Activated CD4-positive, alpha-beta T cell treated with anti-CD3 and anti-CD28 coated beads, Interleukin-2, Interleukin-6, amounts not matched to agents 100 ng/mL and 50 ng/mL, durations not matched to agents 16 hours and 8 hours (primary cell): ENCODE measurements around the gene BCL2L13.

Source experiments
- DNase-seq: peaks from one replicate; pipeline ENCODE4 v3.0.0-alpha.2; 2020

BCL2L13 gene

DNA sequence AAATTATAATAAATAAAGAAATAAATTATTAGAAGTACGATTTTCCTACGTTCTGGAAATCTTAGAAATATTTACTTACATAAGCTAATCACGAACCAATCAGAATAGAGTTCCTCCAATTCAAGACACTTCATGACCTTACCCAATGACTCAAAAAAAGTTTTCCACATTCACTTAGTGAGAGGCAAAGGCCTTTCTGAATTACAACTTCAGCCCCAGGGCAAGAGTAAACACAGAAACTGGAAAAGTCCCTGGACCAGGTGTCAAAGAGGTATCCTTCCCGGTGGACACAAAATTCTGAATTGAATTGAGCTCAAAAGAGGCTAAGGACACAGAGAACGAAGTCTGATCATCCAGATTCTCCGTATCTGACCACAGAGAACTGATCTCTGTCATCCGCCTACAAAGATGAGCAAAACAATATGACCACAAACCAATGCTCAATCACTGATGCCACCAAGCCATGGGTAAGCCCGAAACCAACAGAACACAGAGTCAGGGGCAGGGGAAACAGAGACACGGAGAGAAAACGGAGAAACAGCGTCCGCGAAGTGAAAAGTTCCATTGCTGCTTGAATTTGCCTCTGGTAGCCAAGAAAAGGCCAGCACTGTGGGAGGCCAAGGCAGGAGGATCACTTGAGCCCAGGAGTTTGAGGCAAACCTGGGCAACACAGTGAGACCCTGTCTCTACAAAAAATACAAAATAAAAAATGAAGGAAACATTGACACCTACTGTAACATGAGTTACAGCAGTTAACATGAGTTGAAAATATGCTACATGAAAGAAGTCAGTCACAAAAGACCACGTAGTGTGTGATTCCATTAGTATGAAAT lies 128.9 kb downstream of the BCL2L13 start:
- peak; percentile 91 for DNase-seq

GRCh38 chr22:17769013-17769715 lies 130.6 kb downstream of the BCL2L13 start:
- no peak for DNase-seq

- no peak for DNase-seq
These were observed 131.1 kb downstream of the BCL2L13 start for GRCh38 chr22:17769716-17770082.

DNA sequence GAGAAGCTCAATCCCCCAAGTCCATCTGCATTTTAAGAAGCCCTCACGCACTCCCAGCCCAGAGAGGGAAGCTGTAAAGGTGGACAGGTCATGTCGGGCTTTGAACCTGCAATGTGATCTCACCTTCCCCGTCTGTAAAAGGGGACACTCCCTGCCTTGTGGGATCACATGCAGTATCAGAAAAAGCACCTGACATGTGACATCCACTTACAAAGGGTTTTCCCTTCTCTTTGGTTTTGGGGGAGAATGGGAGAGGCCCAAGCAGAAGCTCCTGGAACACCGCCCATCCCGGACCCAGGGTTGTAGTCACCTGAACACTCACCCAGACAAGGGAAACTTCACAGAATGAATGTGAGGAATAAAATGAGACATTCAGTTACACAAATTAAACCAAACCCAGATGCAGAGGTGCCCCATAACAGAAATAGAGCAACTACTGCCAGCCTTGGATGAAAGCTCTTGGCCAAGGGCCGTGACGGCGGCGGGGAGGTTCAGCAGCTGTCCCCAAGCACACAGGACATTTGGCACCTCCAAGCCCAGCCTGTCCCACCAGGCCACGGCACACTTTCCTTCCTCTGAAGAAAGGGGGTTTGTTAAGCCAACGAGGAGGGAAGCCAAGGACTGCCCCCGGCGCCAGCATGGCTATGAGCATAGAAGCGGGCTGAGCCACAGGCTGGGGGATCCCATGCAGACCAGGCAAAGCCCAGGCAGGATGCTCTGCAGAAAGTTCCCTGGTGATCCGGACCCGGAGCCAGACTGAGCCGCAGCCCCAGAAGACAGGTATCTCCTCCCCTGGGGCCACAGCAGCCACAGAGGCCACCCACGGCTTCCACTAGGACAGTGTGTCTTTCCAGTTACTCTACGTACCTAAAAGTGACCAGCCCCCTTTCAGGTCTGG lies 131.9 kb downstream of the BCL2L13 start:
- no peak for DNase-seq

GRCh38 chr22:17772249-17772957 lies 133.8 kb downstream of the BCL2L13 start:
- DNase-seq, result no peak

- DNase-seq, result no peak
These were observed 134.5 kb downstream of the BCL2L13 start for GRCh38 chr22:17772958-17773605.

- peak; percentile 68 for DNase-seq
These were observed 135.1 kb downstream of the BCL2L13 start for GRCh38 chr22:17773606-17774205.

DNA sequence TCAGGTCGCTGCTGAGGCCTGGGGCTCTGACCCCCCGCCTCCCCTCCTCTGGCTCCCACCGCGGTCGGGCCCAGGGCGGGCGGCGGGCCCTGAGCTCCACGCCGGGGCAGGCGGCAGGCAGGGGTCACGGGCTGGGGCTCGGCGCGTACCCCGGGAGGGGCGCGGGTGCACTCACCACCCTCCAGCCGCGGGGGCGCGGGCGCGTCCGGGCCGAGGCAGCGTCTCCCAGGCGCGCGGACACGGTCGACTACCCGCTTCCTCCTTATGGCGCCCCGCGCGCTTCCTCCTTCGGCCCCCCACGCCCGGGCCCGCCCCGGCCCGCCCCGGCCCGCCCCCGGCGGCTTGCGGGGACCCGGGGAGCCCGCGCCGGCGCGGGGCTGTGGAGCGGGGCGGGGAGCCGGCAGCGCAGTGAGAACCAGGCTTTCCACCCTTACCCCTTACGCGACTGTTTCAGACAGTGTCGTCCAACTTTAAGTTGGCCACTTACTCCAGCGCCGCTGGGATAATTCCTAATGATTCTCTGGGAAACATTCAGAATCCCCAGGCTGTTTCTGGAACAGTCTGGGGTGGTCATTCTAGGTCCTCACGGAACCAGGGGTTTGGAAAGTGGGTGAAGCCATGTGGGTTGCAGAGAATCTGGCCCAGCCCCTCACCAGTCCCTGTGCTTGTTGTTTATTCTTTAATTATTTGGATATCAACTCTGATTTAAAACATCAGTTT lies 135.8 kb downstream of the BCL2L13 start, which contains the start of gene BID:
Gene BID (minus strand): TSS at position 264 of the 720 bp plus-strand sequence. CDS start 24,353 bp downstream, outside the sequence.
- DNase-seq, result no peak

DNA sequence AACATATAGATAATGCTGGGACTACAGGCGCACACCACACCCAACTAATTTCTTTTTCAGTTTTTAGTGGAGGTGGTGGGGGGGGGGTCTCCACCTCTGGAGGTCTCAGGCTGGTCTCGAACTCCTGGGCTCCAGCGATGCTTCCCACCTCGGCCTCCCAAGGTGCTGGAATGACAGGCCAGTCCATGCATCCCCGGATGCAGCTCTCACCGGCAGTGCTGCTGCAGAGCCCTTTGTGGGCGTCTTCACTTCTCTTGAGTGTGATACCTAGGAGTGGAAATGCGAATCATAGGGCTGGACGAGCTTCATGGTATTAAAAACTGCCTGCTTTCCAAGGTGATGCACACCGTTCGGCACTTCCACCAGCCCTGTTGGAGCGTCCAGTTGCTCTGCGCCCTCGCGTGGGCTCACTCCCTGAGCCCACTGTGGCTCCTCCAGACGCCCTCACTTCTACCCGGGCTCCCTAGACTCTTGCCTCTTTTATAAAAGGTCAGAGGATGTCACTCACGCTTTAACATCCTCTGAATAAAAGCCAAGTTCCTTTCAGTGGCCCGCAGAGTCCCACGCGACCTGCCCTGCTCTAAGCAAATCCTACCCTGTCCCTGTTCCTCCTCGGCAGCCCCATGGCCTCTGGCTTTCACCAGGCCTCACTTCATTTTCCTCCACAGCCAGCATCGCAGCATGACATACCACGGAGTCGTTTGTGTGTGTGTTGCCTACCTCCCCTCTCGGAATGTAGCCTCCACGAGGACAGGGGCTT lies 136.5 kb downstream of the BCL2L13 start:
- DNase-seq, result no peak

DNA sequence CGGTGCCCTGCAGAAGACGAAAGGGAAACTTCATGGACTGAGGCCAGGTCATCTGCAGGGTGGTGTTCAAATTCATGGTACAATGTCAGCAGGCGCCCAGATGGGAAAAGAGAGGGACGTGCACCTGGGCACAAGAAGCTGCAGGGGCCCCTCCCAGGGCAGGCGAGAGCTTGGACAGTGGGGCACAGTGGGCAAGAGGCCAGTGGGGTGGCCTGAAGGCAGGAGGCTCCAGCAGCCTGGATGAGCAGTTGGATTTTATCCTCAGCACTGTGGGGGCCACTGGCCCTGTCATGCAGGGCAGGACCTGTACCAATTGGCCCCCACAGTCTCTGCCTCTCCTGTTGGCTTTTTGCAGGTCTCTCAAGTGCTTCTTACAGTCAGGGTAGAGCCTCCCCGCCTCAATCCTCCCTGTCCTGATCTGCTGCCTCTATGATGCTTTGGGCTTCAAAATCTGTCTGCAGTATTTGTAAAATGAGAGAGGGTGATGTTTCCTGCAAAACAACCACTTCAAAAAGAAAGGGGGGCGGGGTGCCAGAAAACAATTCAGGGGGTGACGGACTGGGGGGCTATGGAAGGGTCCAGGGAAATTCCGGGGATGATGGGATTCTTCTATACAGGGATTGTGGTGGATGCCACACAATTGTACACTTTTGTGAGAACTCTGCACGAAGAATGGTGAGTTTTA lies 137.4 kb downstream of the BCL2L13 start:
- DNase-seq, result no peak

- DNase-seq, result peak; percentile 84
These were observed 138.6 kb downstream of the BCL2L13 start for GRCh38 chr22:17777005-17777716.

- DNase-seq, result no peak
These were observed 139.1 kb downstream of the BCL2L13 start for GRCh38 chr22:17777717-17778044.

DNA sequence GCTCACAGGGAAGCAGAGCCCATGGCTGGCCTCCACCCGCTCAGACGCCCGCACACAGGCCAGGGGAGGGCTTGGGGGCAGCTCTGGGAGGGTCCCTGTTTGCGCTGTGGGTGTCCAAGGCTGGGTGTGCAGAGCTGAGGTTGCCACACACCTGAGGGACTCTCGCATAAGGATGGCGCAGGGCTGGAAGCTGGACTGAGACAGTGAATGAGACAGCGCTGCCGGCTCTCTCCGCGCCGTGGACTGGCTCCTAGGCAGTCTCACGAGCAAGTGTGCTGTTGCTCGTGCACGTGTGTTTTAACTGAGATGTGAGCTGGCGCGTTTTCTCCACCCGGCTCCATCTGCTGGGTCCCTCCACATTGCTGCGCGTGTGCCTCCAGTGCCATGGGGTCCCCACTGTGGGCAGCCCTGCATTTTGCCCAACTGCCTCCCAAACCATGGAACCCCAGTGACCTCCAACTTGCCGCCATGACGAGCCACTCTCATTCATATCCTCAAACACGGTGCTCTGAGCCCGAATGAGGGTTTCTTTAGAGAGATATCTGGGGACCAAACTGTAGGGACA lies 139.9 kb downstream of the BCL2L13 start:
- DNase-seq, result no peak

GRCh38 chr22:17779286-17780115 lies 140.9 kb downstream of the BCL2L13 start:
- DNase-seq, result peak; percentile 72

DNA sequence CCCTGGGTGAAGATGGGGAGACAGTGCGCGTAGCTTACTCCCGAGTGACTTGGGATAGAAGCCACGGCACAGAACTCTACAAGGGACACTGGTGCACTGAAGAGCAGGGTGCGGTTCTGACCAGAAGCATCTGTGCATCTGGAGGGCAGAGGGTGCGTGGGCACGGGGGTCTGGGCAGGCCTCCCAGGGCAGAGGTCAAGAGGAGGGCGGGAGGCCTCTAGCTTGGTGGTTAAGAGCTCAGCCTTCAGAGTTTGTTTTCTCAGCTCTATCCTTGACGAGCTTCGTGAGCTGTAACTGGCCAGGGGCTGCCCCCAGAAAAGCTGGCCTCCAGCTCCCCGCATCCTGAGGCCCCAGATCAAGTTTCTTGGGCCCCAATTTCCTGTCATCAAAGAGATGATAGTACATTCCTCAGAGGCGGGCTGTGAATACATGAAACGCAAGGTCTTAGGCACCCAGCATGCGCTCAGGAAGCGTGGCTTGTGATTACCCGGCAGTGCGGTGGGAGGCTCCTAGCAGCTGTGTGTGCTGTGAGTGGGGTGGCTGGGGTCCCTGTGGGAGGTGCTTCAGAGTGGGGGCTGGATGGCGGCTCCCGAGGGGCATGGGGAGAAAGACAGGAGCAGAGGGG lies 141.7 kb downstream of the BCL2L13 start:
- no peak for DNase-seq
